ENCODE measurements around the gene XYLT1.

Gene XYLT1

DNA sequence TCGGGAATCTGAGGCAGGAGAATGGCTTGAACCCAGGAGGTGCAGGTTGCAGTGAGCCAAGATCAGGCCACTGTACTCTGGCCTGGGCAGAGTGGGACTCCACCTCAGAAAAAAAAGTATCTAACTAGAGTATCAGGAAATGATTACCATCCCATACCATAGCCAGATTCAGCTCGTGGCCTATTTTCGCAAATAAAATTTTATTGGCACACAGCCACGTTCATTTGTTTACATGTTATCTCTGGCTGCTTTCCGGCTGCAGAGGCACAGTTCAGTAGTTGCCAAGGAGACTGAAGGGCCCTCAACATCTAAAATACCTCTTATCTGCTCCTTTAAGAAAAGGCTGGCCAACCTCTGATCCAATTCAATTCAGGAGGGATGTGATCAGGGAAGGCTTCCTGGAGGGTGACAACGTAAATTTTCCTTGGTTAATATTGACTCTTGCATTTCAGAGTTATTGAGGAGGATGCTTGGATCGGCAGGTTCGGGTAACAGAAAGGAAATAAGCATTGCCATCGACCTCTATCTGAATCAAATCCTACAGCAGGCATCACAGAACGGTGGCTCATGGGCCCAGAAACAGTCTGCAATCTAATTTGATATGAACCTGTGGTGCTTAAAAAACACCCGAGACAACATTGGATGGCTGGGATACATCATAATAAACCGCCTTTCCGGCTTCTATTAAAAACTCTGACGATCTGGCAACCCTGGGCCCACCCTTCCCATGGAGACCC, 73.8 kb downstream of the XYLT1 start:
- no peak for DNase-seq

DNA sequence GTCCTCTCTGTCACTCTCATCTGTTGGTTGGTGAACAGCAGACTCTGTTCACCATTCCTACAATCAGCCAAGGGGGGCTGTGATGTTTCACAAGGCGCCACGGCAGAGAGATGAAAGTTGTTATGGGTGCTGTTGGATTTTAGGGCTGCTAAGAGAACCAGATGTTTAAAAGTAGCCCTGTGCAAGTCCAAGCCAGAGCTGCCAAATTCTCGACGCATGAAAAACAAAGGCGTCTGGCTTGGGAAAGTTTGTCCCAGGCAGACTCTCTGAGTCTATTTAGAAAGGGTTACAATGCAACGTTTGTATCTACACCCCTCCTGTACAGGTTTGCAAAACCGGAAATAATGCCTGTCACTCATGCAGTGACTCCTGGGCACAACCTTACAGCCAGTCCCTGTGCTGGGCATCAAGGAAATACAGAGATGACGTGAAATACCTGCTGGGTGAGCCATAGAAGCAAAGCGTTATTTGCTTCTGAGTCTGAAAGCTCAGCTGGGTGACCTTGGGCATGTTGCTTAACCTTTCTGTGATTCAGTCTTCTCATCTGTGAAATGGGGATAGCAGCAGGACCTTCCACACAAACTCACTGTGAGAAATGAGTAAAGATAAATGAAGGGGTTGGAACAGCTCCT, 74.8 kb downstream of the XYLT1 start:
- DNase-seq = no peak

DNA sequence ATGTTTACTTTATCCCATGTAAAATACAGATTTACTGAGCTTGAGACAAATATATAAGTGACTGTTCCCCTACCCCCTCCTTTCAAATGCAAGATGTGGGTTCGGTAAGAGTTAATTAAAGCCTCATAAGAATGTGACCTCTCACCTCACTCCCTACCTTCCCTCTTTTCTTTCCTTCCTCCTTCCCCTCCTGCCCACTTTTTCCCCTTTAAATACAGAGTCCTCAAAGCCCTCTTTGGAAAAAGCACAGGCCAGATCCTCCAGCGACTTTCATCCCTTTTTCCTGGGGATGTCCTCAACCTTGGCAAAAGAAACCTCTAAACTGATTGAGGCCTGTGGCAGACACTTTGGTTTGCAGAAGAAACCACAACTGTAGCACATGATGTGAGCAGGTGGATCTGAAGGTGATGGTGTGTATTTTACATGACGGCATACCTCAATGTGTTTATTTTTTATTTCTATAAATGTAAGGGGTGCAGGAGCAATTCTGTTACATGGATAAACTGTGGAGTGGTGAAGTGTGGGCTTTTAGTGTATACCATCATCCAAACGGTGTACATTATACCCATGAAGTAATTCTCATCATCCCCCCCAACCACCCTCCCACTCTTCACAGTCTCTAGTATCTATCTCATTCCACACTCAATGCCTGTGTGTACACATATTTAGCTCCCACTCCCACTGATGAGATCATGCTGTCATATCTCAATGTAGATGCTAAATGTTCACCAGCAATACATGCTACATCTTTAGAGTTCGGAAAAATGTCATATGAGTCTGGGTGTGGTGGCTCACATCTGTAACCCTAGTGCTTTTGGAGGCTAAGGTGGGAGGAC, 77.7 kb downstream of the XYLT1 start:
- no peak for DNase-seq

DNA sequence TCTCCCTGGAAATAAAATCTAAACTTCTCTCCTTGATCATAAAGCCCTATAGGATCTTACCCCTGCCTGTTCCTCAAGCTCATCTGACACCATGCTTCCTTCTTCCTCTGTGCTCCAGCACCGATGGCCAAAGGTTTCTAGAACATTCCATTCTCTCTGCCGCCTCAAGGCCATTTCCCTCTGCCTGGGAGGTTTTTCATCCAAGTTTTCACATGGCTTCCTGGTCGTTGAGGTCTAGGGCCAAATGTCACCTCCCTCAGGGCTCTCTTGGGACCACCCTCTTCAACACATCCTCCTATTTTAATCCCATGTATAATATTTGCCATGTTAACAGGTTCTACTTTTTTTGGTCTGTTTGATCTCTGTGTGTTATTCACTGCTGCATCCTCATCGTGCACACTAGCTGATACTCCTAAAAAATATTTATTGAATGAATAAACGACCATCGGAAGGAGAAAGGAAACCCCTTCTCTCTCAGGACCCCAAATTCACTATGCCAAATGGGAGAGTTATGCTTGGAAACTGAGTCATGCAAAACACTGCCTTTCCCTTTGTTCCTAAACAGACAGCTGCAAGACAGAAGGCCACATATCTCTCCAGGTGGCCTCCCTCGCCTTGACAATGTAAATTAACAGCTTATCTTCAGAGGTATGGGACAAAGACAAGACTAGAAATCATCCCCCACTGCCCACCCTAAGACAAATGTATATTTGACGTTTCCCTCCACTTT, 78.5 kb downstream of the XYLT1 start:
- DNase-seq = no peak

DNA sequence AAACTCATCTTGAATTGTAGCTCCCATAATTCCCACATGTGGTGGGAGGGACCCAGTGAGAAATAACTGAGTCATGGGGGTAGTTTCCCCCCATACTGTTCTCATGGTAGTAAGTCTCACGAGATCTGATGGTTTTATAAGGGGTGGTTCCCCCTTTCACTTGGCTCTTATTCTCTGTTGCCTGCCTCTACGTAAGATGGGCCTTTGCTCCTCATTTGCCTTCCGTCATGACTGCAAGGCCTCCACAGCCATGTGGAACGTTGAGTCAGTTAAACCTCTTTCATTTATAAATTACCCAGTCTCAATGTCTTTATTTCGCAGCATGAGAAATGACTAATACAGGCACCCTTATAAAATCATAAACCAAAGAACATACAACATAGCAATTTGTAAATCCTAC, 79.0 kb downstream of the XYLT1 start:
- DNase-seq = no peak

DNA sequence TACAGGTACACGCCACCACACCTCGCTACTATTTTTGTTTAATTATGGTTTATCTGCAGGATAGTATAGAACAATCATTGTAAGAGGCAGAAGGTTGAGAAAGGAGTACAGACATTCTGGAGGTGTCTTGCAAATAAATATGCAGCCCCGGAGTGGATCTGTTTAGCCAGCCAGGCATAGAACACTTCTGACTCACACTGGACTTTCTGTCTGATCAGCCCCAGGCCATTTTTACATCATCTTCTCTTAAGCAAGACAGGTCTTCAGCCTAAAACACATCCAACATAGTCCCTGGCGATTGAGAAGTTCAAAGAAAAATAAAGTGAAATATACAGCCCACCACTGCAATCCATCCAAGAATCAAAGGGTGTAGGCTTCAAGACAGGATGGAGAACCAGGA, 81.4 kb downstream of the XYLT1 start:
- DNase-seq = no peak

DNA sequence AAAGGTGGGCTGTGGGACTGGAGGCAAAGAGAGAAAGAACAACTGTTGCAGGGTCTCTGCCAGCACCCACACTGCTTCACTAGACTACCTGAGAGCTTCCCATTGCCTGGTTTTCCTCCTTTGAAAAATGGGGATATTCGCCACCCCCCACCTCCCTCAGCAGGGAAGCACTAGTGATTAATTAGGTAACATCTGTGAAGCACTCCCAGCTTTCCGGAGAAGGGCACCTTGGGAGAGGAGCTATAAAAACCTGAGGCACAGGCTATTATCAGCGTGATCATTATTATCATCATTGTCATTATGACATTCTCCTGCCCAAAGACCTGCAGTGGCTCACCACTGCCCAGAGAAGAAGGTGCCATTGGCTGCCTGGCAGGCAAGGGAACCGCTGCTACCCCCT, 83.5 kb downstream of the XYLT1 start:
- no peak for DNase-seq

DNA sequence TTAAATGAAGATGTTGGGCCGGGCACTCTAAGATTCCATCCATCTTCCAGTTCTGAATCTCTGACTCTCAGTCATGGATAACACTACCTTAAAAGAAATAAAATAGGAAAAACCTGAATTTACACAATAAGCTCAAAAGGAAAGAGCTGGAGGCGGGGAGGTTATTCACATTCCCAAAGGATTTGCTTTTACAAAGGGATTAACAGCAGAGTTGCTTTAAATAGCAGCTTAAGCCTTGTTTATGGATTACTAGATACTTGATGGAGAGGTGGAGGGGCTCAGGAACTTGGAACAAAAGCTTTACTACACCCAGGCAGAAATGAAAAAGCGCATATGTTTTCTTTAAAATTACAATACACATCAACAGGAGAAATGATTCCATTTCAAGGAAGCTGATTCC, 84.5 kb downstream of the XYLT1 start:
- no peak for DNase-seq

DNA sequence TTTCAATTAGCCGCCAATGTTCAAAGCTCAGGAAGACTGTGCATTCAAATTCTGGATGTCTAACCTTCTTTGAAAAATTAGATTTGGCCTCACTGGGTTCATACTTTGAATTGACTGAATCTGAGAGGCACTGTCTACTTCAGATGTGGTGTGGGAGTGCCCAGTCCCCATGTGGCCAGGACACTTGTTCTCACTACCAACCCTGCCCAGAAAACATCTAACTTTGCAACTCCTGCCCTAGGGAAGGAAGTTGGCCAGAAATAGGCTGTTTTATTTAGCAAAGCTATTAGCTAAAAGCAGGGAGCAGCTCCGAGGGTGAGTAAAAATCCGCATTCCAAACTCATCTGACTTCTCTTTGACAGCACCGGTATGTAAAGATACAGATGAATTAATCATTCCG, 86.3 kb downstream of the XYLT1 start:
- DNase-seq = no peak

DNA sequence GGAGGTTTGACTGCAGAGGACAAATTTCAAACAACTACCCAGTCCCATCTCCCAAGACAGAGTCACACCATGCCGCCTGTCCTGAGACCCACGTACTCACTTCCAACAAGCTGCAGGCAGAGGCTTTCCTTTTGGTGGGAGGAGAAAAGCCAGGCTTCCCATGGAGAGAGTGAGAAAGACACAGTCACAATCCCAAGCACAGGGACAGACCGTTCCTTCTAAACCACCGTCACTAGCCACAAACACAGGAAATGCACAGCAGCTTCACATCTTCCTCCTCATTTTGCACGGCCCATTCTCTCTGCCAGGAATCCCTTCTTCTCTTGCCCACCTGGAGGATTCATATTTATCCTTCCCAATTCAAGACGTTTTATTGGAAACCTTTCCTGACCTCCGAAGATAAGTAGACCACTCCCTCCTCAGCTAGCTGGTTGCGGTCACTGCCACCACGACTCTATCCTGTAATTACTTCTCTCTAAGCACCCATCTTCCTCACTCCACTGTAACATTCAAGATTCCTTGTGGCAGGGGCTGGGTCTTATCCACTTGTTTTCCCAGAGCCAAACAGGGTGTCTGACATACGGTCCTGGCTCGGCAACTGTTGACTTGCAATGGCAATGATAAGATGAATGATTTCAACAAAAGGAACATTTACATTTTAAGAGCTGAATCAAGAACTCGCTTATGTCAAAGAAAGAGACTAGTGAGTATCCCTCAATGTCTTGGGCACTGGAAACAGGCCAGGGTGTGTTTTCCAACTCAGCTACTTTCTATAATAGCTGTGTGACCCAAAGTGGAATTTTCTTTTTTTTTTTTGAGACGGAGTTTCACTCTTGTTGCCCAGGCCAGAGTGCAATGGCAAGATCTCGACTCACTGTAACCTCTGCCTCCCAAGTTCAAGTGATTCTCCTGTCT, 87.6 kb downstream of the XYLT1 start:
- DNase-seq = no peak

DNA sequence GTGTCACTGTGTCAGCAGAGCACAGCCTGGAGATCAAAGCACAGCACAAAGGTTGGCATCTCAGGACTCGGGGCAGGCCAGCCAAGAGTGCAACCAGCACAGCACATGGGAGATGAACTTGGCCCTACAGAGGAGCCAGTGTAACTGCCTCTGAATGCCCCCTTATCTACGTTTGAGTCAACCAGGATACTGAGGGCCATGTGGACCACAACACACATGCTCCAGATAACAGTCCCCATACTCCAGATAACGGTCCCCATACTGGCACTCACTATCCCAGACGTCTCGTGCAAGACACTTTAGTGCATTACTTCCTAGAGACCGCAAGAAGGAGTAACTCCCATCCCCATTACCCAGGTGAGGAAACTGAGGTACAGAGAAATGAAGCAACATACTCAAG, 88.2 kb downstream of the XYLT1 start:
- DNase-seq = no peak

DNA sequence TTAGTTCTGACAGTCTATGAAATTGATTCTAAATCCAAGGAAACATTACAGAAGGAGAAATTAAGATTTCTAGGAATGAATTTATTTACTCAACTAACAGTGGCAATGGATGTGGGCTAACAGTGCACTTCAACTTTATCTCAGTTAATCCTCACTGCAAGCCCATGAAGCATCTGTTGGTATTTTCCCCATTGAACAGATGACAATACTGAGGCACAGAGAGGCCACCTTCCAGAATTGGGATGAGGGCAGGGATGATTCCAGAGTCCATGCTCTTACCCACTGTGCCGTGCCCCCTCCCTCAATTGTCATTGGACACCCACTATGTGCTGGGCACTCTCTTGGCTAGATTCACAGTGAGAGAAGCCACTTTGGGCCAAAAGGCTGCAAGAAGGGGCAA, 89.0 kb downstream of the XYLT1 start:
- DNase-seq = no peak

DNA sequence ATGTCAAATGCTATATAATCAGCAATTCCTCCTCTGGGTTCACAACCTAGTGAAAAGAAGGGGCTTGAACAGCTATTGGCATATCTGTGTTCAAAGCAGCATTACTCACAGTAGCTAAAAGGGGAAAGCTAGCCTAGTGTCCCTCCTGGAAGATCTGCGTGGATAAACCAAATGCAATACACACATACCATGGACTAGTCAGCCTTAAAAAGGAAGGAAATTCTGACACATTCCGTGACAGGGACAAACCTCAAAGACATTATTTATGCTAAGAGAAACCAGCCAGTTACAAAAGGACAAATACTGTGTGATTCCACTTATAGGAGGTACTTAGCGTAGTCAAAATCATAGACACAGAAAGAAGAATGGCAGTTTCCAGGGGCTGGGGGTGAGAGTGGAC, 90.1 kb downstream of the XYLT1 start:
- no peak for DNase-seq

DNA sequence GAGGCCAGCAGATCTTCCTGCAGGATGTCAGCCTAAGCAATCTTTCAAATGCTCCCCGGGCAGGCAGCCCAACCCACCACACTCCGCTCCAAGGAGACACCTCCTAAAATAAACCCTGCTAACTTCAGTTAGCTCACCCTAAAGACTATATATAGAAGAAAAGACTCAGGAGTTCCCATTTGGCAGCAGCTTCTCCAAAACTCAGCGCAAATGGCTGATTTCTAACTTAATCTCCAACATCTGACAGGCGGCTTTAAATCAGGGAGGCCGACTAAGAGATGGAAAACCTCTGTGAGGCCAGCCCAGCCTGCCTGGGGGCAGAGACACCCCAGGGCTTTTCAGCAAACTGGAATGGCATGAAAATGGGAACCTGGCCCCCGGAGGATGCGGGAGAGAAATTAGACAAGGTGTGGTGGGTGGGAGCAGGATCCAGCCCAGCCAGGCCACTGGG, 91.6 kb downstream of the XYLT1 start:
- DNase-seq = no peak

DNA sequence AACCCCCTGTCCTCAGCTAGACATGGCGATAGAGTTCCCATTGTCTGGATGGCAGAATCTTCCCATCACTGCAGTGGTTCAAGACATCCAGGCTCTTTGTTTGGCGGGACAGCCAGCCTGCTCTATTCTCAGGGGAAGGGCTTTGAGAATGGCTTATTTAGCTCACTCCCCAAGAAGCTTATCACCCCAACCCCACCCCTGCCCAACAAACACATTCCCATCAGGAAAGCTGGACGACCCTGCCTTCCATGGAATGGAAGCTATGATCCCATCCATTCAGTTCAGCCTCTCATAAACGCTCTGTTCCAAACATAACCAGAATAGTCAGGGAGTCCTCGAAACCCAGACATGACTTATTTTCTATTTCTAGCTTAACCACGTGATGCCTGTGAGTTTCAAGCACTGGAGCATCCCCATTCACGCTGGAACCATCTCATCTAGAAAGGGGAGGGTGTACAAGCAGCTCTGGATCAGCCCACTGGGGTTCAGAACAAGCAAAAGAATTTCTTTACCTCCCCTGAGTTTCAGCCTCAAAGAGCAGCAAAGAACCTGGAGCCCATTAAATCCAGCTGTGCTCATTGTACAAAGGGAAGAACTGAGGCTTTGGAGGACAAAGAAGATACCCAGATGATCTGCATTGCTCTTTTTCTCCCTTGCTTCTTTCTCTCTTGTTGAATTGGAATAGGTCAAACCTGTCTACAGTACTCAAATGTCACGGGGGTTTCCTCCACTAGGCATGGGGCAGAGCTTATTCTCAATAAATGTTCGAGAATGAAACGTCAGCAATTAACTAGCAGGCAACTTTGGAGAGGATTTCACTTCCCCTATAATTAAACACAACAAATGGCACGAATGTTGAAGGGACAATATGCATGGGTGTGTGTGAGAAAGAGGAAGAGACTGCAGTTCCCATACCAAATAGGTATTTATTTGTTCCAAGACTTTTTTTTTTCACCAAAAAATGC, 93.1 kb downstream of the XYLT1 start:
- peak in 1 of 2 donors; percentile 19 for DNase-seq

DNA sequence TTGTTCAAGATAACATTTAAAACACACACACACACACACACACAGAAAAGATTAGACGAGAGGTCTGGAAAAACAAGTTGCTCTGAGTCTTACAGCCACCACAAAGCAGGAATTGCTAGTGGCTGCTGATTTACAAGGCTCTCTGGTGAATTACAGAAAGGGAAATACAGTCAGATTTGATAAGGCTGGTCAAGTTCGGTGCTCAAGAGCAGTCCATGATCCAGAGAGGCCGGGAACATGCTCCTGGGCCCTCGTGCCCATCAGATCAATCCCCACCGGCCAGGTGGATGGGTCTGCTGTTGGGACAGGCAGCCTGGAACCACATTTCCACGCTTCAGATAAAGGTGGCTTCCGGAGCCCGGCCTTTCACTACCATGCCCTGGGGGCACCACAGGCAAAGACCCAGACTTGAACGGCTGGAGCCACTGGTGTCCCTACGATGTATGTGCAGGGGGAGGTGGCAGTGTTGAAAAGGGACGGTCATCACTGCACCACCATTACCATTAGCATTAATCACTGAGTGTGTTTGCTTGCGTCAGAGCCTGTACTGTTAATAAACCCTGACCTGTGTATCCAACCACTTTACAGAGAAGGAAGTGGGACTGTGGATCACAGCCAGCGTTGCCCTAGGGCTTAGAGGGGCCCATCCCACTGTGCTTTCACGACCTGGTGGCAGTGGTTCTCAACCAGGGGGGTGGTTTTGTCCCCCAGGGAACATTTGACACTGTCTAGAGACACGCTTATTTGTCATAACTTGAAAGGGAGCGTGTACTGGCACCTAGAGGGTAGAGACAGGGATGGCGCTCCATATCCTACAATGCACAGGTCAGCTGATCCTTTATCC, 95.1 kb downstream of the XYLT1 start:
- DNase-seq = no peak

DNA sequence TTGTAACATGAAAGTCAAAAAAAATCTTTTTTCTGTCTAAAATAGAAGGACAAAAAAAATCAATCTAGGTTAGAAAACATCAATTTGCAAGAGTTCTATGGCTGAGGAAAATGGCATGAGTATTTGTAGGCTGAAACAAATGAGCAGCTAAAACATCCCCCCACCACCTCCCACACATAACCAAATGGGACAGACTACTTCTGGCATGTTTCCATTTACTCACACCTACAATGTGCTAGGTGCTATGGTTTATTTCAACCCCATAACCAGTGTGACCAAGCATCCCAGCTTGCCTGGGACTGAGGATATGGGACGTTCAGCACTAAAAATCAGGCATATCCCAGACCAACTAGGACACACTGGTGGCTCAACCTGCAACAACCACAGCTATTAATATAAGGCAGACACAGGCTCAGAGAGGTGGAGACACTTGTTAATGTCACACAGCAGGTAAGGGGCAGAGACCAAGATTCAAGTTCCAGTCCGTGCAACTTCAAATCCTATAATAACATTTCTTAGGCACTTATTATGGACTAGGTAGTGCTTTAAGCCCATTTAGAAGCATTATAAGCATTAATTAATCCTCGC, 96.0 kb downstream of the XYLT1 start:
- DNase-seq = no peak

DNA sequence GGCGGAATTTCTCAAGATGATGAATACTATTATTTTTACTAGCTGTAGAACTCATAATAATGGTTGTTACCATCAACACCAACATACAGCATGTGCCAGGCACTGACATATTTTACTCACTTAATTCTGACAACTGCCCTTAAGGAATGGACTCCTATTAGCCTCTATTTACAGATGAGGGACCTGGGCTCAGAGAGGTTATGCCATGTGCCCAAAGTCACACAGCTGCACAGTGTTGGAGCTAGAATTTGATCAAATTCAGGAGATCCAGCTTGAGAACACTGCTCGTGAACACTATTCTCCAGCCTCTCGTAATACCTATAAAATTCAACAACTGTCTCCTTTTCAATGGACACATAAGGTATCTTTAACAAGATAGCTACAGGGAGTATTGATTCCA, 97.2 kb downstream of the XYLT1 start:
- DNase-seq = no peak

DNA sequence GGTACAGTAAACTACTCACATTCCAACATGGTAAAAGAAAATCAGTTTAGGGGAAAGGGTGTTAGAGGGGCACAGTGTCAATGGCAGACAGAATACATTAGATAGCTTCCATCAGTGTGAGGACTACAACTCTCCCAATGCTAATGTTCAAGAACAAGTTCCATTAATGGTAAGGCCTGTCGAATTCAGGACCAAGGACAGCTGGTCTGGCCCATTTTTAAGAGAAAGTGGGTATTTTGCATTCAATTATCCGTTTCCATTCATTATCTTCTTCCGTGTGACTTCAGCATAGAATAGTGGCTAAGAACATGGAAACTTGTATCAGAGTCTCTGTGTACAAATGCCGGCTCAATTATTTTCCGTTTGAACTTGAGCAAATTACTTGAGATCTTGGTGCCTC, 98.4 kb downstream of the XYLT1 start:
- no peak for DNase-seq

Measured in hippocampal formation (tissue), 2 donors.